Measurements from ENCODE around the gene GRIP1.

DNA sequence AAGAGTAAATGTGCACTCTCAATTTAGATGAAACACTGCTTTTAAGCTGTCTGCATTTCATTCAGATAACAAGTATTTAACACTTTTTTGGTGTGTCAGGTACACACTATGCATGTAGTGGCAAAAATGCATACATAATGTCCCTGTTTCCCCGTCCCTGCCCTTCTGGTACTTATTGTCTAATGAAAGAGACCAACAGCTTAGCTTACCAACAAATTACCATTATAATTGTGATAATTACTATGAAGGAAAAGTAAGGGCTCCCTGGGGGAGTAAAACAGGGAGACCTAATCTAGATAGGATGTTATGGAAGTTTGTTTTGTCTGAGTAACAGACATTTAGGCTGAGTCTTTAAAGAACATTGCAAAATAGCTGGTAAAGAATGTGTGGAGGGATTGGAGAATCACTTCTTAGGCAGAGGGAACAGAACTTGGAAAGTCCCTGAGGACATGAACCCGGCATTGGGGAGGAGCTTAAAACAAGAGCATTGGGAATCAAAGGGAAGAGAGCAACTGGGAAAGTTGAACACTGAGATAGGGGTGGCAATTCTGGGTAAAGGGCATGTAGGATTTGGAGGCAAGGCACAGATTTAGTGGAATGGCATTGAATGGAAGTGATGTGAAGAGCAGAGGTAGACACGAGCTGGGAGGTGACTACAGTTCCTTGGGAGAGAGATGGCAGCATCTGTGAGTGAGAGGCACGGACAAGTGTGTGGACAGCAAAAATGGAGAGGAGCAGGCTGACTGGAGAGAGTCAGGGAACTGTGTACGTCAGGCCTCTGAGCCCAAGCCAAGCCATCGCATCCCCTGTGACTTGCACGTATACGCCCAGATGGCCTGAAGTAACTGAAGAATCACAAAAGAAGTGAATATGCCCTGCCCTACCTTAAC is 181.6 kb downstream of the GRIP1 start:
- TF ChIP-seq CTCF (IDR thresholded peaks at IDR 0.05) (no peak), POLR2AphosphoS5 (IDR thresholded peaks at IDR 0.05; ENCODE audit: insufficient read depth in 1 of 2, low read depth in 1 of 2) (no peak), POLR2A (IDR thresholded peaks at IDR 0.05) (no peak)

Measured in vagina (tissue), 2 donors.